Measurements from ENCODE around the gene TBC1D4.
A peak's percentile ranks its signal among the peaks of the same experiment; 100 is the strongest.

The TBC1D4 gene

DNA sequence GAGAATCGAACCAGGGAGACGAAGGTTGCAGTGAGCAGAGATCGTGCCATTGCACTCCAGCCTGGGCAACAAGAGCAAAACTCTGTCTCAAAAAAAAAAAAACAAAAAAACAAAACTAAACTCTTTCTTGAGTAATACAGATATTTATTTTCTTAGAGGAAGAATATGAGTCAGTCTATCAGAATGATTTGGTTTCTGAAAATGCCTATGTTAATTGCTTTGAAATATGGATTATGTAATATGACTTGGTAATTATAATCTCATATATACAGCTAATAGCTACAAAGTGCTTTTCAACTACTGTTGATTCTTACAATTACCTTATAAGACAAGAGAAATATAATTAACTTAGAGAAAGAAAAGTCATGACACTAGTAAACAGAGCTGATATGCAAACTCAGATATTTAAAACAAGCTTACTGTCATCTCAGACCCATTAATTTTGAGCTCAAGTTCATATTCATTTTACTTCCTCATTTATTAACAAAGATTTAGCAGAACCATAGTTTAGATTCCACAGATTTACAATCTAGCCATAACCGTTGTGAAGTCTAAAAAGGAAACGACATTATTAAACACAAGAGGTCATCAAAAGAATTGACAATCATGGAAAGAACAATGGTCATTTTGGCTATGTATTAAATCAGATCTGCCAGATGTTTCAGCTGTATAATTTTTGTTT, 88.0 kb downstream of the TBC1D4 start:
- DNase-seq, result no peak

DNA sequence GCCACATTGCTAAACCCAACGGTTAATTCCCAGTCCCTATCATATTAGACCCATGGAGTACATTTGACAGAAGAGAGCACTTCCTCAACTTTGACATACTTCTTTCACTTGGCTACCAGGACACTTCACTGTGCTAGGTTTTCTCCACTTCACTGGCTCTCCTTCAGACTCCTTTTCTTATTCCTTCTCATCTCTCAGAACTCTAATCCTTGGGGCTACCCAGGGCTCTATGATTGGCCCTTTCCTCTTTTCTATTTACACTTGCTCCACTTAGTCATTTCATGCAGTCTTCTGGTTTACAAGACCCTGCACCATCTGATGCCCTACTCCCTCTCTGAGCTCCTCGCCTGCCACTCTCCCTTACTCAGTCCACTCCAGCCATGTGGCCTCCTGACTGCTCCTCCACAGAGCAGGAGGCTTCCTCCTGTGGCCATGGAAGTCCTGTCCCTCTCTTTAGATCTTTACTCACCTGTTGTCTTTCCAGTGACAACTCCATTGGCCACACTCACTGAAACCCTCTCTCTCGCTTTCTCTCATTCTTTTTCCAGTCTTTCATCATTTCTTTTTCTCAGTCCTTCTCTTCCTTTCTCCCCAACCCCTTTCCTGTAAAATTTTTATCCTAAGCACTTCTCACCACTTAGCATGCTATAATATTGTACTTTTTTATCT, 90.4 kb downstream of the TBC1D4 start:
- DNase-seq, result no peak

DNA sequence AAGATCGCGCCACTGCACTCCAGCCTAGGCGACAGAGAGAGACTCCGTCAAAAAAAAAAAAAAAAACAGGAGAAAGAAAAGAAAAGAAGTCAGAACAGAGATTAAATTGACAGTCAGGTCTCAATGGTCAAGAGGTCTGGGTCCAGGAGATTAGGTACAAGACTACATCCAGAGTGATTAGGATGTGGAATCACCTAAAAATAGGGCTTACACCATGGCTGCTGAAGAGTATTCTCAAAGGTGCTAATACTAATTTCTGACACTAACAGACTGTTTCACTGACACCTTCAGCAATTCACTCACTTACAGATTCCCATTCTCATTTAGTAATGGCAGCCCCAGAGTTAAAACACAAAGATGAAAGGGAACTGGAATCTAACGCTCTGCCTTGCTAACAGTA, 91.7 kb downstream of the TBC1D4 start:
- DNase-seq, result no peak

DNA sequence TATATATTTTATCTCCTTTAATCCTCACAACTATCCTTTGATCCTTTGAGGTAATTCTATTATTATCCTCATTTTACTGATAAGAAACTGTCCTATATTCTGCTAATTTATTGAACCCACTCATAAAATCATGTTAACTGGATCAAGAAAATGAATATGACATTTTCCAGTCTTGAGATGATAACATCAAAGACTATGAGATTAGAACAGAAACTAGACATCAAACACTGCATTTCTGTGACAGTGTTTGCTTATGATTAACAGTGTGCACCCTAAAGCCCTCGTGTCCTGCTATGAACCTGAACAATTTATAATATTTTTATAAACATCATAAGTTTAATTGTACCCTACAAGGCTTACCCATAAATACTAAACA, 96.3 kb downstream of the TBC1D4 start:
- no peak for DNase-seq

DNA sequence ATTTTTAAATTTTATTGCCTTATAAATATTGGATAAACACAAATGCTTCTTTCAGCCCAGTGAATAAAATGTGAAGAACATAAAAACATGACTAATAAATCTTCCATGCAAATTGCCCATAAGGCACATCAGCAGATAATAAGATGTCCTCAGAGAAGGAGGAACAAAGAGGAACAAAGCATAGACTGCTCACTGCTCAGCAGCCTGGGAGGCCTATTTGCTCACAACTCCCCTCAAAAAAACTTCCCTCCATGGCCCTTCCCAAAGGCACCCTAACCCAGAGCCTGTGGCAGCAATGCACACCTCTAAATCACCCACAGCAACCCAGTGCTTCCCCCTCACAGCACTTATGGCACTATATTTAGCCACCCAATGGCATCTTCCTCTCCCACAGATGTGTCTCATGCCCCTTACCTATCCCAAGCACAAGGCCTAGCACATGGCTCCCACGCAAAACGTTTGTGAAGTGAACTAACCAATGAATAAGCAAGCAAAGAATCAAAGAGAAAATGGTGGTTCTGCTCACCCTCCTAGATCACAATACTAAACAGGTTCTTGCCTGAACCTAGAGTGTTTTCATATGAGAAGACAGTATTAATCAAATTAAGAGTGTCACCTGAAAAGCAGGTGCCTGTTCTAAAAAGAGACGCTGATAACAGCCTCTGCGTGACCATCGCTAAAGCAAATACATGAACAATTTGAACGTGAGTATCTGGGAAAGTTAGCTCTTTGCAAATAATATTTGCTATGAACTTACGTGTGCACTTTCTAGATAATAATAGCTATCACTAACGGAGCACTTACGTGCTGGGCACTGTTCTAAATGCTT, 96.9 kb downstream of the TBC1D4 start:
- DNase-seq, result no peak

DNA sequence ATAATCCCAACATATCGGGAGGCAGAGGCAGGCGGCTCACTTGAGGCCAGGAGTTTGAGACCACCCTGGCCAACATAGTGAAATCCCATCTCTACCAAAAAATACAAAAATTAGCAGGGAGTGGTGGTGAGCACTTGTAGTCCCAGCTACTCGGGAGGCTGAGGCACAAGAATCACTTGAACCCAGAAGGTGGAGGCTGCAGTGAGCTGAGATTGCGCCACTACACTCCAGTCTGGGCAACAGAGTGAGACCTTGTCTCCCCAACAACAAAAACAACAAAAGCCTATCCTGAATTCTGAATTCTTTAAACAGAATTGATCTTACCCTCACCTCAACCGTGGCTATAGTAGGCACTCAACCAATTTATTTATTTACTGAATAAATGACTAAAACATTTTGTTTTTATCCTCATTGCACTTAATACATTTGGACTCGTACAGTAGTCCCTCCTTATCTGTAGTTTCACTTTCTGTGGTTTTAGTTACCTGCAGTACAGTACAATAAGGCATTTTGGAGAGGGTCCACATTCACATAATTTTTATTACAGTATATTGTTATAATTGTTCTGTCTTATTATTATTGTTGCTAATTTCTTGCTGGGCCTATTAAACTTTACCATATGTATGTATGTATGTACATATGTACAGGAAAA, 98.8 kb downstream of the TBC1D4 start:
- no peak for DNase-seq

DNA sequence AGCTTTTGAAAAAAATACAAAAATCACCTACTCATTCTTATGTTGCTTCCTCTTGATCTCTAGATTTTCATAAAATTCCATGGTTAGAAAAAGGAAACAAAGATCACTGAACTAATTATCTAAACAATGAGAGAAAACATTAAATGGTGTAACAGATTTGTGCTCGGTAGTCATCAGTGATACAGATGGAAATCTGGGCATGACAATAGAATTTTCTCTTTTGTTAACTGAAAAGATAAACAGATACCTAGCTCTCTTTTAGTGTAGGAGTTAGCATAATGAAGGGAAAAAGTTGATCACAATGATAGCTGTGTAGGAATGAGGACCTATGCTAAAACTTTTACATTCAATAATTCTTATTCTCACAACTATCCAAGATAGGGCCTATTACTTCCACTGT, 103.7 kb downstream of the TBC1D4 start:
- DNase-seq, result no peak

DNA sequence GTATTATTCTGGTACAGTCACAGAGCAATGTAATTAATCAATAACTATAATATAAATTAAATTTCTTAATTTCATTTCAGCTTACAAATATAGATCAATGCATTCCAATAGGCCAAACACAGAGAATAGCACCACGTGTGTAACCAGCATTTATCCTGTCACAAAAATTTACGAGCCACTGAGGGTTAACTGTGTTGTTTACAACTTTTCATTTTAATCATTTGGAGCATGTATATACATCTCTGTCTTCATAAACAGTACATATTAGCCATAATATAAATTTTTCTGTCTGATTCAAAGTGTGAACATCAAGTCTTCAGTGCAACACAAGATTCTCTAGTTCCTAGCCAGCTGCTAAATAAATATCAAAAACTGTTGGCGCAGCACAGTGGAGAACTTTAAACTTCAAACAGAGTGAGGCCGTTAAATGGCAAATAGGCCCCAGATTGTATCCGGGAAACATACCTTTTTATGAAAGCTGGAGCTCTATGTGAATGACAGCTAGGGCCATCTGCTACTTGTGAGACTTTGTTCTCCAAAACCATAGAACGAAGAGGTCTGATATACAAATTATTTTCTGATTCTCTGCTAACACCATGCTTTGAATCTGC, 105.1 kb downstream of the TBC1D4 start:
- no peak for DNase-seq

DNA sequence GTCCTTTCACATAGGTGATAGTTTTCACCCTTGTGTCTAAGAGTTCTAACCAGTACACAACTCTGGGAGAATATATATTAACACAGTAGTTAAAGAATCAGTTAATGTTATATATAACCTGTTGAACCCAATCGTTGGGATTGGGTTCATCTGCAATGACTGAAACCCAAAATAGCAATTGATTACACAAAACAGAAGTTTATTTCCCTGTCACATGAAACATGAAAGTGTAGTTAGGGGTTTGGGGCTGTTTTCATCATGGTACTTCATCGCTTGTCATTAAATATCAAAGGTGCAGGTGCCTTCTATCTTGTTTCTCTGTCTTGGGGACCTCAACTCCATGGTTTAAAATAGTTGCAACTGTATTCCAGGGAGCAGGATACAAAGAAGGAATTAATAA, 106.6 kb downstream of the TBC1D4 start:
- DNase-seq, result no peak

DNA sequence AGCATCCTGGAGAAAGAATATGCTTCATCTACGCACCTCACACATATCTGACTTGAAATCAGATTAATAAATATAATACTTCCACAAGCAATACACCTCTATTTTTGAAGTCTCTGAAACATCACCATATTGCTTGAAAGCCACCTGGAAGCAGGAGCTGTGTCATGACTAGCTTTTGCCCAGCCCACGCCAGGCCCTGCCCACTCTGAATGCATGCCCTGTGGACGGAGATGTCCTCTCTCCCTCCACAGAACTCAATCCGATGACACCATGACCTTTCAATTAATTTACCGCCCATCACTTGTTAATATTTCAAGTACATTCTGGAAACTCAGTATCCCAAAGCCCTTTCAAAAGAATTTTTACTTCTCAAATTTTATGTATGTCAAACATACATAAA, 108.0 kb downstream of the TBC1D4 start:
- no peak for DNase-seq

DNA sequence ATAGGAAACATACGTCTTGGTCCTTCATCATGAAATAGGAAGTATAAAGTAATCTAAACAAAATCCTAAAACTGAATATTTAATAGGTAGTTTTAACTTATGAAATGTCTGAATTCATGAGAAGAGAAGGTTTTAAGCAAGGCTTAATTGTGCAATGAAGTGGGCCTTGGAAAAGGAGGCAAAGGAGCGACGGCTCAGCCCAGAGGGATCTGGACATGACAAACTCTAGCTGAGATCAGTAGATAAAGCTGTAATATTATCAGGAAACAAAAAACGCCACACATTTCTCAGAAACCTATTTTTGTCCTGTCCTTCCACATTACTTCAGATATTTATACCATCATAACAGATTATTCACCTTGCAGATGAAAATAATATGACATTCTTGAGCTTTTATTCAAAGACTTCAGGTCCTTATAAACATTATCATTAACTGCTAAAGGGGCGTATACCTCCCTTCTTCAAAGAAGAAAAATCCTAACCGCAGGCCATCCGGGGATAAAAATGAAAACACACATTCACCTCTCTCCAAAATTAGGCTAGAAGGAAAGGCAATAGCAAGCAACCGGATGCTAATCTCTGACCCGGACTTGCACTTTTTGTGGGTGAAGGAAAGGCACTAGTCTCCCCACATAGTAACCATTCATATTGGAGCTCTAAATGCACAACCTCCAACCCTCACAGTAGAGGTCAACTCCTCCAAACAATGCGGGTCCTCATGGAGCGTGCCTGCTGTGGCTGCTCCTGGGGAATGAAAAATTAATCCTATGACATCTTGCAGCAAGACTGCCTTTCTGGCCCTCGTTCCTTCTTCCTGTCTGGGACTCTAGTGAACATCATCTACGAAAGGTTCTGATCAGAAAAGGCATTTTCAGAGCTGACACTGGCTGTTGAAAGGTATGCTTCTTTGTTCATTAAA, 108.8 kb downstream of the TBC1D4 start:
- no peak for DNase-seq

DNA sequence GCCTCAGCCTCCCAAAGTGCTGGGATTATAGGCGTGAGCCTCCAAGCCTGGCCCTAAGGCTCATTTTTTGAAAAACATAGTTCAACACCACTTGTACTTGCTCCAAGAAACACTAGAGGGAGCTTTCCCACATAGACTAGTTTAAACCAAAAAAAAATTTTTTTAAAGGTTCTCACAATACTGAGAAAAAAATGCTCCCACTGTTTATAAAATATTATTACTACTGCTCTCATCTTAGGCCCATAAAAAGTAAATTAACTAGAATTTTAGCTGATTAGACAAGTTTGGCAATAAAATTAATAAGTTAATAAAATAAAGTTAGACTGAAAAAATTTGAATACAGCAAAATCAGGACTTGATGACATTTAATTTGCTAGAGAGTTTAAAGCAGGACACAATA, 109.5 kb downstream of the TBC1D4 start:
- DNase-seq, result peak in 1 of 51 donors; percentile 7

DNA sequence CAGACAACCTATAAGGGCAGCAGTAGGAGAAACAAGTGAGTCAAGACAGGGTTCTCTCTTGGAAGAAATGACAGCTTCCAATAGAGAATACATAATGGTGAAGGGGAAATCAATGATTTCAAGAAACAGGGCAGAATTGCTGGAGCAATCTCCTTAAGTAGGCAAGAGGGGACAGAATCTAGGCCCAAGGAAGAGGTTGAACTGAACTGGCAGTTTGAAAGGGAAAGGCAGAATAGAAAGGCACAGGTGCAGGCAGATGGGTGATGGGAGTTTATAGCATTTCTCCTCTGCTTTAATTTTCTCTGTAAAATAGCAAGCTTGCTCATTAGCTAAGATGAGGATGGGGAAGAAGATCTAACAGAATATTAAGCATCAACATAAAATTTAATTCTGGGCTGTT, 110.8 kb downstream of the TBC1D4 start:
- DNase-seq, result no peak

DNA sequence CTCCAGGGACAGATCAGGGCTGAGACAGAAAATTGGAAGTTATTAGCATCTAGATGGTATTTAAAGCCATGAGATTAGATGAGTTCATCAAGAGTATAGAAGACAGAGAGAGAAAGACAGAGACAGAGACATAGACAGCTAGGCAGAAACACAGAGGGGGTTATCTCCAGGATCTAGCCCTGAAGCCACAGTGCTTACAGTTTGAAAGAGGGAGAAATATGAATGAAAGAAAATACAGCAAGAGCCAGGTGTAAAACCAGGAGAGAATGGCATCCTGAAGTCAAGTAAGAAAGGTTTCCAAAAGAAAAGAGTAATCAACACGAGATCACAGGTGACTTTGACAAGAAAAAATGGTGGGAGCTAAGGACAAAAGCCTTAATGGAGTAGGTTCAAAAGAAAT, 111.2 kb downstream of the TBC1D4 start:
- DNase-seq, result no peak

DNA sequence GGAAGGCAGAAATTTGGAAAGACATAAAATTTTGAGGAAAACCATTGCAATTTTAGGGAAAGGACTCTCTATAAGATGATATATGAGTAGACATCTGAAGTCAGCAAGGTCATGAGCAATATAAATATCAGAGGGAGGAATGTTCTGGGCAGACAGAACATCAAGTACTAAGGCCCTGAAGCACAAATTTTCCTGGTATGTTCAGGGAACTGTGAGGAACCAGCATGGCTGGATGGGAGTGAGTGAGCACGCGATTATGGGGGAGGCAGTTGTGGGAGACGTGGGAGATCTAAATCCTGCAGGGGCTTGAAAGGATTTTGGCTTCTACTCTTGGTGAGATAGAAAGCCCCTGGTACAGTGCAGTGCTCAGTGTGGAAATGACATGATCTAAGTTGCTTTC, 112.0 kb downstream of the TBC1D4 start:
- no peak for DNase-seq

DNA sequence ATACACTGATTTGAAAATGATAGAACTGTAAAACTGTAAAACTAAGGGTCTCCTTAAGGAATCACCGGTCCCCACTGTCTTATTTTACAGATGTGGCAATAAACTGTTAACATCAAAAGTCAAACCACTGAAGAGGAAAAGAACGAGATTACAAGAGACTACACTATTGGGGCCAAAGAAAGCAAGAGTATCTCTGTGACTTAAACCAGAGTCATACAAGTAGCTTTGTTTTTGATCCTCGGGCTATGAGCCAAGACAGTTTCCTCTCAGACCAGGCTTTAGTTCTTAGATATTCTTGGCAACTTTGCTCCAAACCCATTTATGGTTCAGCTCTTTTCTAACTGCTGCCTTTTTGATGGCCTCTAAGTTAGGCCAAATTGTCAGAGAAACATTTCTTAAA, 113.8 kb downstream of the TBC1D4 start:
- DNase-seq, result no peak

DNA sequence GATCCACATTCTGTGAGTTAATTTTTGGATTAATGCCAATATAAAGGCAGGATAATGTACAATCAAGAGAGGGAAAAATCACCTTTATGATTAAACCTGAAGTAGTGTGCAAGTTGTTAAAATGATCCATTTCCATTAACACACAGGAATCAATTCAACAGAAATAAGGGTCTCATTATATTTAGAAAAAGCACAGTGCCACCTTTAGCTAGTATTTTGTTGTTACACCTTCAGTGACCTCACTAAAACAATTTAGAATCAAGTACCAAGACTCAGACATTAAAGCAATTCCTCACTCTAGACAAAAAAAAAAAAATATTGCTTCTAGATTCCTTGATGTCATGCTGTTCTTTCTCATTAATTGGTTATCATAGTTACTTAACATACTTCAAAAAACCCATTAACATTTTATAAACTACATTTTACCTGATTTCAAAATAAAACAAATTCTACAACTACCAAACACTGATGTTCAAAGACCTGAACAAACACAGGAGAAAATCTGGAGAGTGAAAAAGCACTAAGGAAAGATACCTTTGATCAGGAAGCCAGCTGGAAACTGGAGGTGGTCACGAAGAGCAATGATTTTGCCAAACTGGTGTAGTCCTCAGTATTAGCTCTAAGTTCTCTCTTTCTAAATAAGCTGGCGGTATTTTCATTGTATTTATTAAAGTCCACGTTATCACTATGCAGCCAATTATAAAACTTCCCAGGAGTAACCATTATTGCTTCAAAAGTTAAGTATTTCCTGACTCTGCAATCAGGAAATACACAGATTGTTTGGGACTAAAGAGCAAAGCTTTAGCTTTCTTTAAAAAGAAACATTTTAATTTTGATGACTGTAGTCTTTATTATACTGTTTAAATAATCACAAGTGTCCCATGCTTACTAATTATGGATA, 115.3 kb downstream of the TBC1D4 start:
- DNase-seq, result no peak

DNA sequence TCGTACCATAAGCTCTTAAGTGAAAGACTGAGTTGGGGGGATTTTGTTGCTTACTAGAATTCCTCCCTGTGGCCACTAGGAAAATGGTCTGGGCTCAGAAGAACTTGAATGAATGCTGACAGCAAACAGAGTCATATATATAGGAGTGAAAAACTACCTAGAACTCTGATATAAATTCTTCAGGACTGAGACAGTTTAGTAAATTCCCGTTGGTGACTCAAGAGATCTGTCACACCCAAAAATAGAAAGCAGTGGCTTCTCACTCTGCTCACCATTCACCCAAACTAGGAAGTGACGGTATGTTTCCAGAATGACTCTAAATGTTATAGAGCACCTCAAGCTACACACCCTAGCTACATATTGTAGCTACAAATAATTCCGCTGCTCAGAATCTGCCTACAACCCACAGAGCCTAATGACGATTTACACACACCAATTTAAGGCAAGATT, 116.2 kb downstream of the TBC1D4 start:
- no peak for DNase-seq

DNA sequence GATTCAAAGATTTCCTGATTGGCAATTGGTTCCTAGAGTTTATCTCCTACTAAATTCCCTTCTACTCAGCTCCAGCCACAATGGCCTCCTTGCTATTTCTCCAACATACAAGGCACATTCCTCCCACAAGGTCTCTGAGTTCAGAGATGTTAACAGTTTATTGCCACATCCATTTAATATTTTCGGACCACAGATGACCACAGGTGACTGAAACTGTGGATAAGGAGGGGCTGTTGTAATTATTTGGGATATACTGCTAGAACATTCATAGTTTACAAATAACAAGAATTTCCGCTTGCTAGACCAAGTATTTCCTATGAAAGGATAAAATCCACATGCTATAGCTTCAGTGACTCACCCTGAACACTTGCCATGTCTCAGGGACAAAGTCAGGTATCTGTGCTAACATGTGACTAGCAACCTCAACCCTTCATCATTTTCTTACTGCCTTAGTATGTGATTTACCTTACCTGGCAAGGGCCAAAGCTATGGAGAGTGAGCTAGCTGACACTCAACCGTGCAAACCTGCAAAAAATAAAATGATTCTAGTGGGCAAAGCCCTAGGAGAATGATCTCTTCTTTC, 117.7 kb downstream of the TBC1D4 start:
- DNase-seq, result no peak

Data from hypothalamus (tissue), 51 donors.